Retina (tissue), 1 donor: ENCODE measurements around the gene NEK3.
"Not testable (repeated sequence)": the region's sequence is repeated elsewhere in the genome, so short reads cannot be mapped to it uniquely, and the experiment has no call there.

Experiments
- DNase-seq: peaks from one replicate; pipeline ENCODE4 v3.0.0-alpha.2; 2016

The NEK3 gene

GRCh38 chr13:52169839-52170238, 10.4 kb upstream of the NEK3 start:
- no peak for DNase-seq

- no peak for DNase-seq
Measured at GRCh38 chr13:52165411-52165810, 6.0 kb upstream of the NEK3 start.

GRCh38 chr13:52164989-52165388, 5.6 kb upstream of the NEK3 start:
- no peak for DNase-seq

GRCh38 chr13:52163878-52164277, 4.5 kb upstream of the NEK3 start:
- not testable (repeated sequence) for DNase-seq

- no peak for DNase-seq
Measured at GRCh38 chr13:52162279-52163101, 3.1 kb upstream of the NEK3 start.

GRCh38 chr13:52161181-52161646, 1.8 kb upstream of the NEK3 start:
- DNase-seq, result no peak

GRCh38 chr13:52160506-52160905, 1.1 kb upstream of the NEK3 start:
- no peak for DNase-seq

GRCh38 chr13:52160053-52160452, 656 bp upstream of the NEK3 start:
- DNase-seq, result no peak

GRCh38 chr13:52158629-52159158, 703 bp downstream of the NEK3 start:
- no peak for DNase-seq

- DNase-seq, result no peak
Measured at GRCh38 chr13:52156724-52157261, 2.6 kb downstream of the NEK3 start.

GRCh38 chr13:52155177-52155576, 4.2 kb downstream of the NEK3 start:
- DNase-seq, result no peak

- DNase-seq, result no peak
Measured at GRCh38 chr13:52147225-52147624, 12.2 kb downstream of the NEK3 start.

- no peak for DNase-seq
Measured at GRCh38 chr13:52141299-52141698, 18.1 kb downstream of the NEK3 start.

GRCh38 chr13:52137489-52137888, 21.9 kb downstream of the NEK3 start:
- DNase-seq, result no peak

- no peak for DNase-seq
Measured at GRCh38 chr13:52136763-52137162, 22.6 kb downstream of the NEK3 start.

- no peak for DNase-seq
Measured at GRCh38 chr13:52130641-52131040, 28.8 kb downstream of the NEK3 start.

GRCh38 chr13:52128714-52129700, 30.4 kb downstream of the NEK3 start, which contains the start of gene NEK5:
TSS of gene NEK5 (minus strand) at chr13:52129073. CDS start at chr13:52127482, 1,591 bp downstream.
- peak; percentile 91 for DNase-seq

GRCh38 chr13:52127783-52128702, 31.4 kb downstream of the NEK3 start:
- DNase-seq, result peak; percentile 80

- no peak for DNase-seq
Measured at GRCh38 chr13:52127378-52127777, 32.0 kb downstream of the NEK3 start.

- DNase-seq, result no peak
Measured at GRCh38 chr13:52125547-52125946, 33.9 kb downstream of the NEK3 start.

- DNase-seq, result peak; percentile 17
Measured at GRCh38 chr13:52118595-52118994, 40.8 kb downstream of the NEK3 start.

GRCh38 chr13:52118095-52118494, 41.3 kb downstream of the NEK3 start:
- no peak for DNase-seq
